C4-2B (cell line): ENCODE data around the gene CMIP.

Experiments
- ZFX ChIP-seq: fragments of 450-650 bp; IDR thresholded peaks from 2 replicates; pipeline ENCODE4 v1.6.1; 2017
- TF ChIP-seq, protein P1 (sequence below): fragments of 450-650 bp; conservative IDR thresholded peaks from 2 replicates; pipeline ENCODE4 v1.5.1; 2017; ENCODE audit warnings: mild to moderate bottlenecking

DNA sequence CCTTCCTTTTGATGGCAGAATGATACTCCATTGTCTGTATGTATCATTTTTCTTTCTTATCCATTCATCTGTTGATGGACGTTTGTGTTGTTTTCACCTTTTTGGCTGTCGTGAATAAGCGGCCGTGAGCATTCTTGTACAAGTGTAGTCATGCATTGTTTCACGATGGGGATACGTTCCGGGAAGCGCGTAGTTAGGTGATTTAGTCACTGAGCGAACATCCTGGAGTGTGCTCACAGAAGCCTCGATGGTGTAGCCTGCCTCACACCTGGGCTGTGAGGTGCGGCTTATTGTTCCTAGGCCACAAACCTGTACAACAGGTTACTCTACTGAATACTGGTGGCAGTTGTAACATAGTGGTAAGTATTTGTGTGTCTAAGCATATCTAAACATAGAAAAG lies 136.5 kb downstream of the CMIP start:
- TF ChIP-seq, protein P1, sequence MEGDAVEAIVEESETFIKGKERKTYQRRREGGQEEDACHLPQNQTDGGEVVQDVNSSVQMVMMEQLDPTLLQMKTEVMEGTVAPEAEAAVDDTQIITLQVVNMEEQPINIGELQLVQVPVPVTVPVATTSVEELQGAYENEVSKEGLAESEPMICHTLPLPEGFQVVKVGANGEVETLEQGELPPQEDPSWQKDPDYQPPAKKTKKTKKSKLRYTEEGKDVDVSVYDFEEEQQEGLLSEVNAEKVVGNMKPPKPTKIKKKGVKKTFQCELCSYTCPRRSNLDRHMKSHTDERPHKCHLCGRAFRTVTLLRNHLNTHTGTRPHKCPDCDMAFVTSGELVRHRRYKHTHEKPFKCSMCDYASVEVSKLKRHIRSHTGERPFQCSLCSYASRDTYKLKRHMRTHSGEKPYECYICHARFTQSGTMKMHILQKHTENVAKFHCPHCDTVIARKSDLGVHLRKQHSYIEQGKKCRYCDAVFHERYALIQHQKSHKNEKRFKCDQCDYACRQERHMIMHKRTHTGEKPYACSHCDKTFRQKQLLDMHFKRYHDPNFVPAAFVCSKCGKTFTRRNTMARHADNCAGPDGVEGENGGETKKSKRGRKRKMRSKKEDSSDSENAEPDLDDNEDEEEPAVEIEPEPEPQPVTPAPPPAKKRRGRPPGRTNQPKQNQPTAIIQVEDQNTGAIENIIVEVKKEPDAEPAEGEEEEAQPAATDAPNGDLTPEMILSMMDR: no peak
- TF ChIP-seq ZFX: no peak
